CD4-positive, alpha-beta T cell treated with Interleukin-15 for 4 hours (primary cell): ENCODE results near the gene TUBA4A.
"Not testable (repeated sequence)": the region's sequence is repeated elsewhere in the genome, so short reads cannot be mapped to it uniquely, and the experiment has no call there.

Source experiments
- DNase-seq: peaks from one replicate; pipeline ENCODE4 v3.0.0-alpha.2; 2020; ENCODE audit warnings: low spot score

TUBA4A gene

DNA sequence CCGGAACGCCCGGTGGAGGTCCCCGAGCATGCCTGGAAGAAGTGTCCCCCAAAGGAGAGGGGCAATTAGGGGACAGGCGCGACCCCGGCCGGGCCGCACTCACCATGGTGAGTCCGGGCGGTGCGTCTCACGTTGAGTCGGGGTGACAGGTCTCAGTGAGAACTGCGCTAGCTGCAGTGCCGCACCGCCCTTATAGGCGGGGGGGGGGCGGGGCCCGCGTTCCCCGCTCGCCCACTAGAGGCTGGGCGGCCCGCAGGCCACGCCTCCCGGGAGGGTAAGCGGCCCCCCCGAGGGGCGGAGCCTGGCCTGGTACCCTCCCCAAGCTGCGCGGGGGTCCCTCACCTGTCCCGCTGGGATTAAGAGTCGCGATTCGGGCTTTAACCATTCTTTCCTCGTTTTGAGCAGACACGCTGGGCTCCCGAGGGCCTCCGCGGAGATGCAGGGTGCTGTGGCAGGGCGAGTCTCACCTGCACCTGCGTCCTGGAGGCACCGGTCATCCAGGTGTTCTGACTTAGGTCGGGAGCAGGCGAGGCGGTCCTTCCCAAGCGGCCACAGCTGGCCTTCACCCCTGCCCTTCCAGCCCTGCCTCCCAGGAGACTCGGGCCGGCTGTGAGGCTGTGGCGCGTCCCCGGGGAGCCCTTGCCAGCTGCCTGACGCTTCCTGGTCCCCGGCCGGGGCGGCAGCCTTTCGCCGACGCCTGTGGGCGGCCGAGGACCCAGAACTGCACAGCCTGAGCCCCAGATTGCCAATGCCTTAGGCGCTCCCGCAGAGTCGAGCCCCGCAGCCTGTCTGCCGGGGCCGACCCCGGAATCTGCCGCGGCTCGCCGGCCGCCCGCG, at the start of gene TUBA4A:
TUBA4A (minus strand) TSS at position 166 of the 837 bp plus-strand sequence; CDS start at position 106, 60 bp downstream.
- DNase-seq = peak; percentile 90

DNA sequence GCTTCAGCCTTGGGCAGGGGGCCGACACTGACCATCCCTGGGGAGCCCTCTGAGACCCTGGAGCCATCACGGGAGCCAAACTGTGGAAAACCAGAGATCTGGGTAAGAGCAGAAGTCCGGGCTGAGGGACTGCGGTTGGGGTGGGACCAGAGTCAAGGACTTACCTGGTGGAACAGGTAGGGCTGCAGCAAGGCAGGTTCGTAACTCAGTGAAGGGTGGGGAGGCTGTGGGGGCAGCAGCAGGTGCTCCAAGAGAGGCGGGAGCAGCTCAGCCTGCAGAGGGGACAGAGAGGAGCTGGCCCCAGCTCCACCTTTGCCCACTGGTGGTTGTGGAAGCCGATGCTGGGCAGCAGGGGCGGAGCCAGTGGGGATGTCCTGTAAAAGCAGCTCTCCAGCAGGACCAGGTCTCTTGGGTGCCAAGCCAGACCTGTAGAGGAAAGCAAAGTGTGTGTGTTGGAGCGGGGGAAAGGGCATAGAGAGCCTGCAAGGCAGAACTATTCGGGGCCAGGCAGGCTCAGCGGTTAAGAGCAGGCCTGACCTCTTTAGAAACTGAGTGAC, 48.8 kb upstream of the TUBA4A start:
- no peak for DNase-seq

DNA sequence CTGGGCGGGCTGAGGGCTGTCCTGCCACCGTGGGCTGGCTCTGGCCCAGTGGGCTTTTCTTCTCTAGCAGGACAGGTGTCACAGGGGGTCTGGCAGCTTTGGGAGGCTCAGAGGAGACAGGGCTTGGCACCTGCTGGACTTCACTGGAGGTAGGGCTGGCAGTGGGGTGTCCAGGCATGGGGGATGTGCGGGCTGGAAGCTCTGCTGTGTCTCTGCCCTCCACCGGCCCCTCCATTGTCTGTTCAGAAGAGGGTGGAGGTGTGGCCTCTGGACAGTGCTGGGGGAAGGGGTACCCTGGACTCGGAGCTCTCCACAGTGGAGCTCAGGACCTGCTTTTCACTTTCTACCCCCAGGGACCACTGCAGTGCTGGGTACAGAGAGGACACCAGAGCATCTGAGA, 46.3 kb upstream of the TUBA4A start:
- no peak for DNase-seq

DNA sequence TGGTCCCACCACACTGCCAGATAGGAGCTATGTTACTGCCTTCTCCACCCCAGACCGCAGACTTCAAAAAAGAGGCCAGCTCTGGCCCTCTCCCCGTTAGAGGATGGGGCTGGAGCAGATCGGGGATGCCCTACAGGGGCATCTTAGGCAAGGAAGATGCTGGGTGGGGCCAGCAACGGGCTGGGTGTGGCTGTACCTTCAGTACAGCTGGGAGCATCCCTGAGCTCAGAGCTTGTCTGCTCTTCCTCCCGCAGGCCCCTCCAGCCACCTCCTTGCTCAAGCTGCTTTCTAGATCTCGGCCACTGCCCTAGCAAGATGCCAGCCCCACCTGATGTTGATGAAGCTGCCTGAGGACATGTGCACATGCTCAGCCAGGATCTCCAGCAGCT, 45.6 kb upstream of the TUBA4A start:
- no peak for DNase-seq

DNA sequence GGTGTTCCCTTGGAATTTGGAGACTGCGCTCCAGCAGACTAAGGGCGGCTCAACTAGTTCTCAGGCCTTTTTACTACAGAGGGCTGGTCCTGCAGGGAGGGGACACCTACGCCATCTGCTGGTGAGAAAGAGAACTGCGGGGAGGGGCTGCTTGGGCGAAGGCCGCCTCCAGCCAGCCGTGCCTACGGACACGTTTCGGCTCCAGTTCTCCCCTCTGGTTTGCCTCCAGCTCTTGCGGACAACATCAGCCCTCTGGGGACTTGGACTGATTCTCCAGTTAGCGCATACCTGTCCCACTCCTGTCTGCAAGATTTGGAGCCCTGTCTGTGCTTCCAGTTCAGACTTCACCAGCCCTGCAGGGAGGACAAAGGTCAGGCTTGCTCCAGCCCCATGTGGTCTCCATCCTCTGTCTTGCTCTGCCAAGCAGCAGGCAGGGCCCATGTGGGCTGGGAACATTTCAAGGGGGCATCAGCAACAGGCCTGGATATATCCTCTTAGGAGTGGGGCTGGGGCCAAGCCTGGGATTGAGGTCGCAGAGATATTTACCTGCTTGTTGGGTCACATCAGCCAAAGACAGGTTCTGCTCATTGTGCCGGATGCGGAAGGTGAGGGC, 45.1 kb upstream of the TUBA4A start:
- DNase-seq = peak; percentile 89

DNA sequence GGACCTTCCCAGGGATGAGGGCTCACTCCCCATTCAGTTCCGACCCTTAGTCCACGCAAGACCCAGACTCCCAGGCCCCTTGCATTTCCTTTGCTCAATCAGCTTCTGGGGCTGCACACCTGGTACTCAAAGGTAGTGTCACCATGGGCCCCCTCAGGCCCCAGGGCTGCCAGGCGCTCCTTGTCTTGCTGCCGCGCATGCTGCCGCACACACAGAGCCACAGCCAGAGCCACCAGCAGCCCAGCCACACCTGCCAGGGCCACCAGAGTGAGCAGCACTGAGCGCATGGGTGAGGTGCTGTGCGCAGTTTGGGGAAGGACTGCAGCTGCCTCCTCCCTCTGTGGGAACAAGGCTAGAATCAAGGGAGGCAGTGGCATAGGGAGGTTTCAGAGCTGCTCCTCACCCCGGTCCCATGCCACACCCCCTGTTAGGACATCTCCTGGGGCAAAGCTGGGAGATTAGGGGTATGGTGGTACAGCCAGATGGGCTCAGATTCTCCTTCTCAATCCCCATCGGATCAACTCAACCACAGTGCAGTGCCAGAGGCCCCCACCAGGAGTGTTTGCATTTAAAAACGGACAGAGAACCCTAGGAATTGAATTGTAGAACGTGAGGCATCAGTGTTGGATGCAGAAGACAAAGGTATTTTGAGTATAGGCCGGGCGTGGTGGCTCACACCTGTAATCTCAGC, 44.2 kb upstream of the TUBA4A start:
- DNase-seq = no peak

DNA sequence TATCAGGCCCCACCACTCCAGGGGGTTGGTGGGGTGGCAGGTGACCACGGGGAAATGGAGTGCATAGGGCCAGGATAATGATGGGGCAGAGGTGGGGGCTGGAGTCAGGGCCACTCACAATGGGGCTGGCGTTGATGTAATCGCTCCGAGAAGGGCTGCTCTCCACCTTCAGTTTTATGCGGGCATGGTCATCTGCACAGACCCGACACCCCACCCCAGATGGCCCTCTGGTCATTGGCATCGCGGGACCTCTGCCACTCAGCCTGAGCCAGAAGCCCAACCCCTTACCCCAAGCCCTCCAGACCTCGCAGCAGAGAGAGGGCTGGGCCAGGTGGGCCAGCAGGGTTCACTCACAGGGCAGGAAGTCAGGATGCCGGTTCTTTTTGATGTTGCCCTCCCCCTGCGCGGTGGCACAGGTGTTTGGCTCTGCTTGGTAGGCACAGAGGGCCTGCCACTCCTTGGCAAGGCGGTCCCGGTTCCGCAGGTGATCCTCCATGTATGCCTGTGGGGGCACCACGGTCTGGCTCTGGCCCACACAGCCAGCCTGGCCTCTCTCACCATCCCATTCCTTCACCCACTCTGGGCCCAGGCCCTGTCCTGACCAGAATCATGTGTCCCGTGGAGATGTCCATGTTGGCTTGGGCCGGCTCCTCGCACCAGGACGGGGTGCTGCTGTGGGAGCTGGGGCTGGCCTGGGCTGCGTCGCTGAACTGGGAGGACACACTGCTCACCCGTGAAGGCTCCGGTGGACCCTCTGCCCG, 43.1 kb upstream of the TUBA4A start:
- no peak for DNase-seq

DNA sequence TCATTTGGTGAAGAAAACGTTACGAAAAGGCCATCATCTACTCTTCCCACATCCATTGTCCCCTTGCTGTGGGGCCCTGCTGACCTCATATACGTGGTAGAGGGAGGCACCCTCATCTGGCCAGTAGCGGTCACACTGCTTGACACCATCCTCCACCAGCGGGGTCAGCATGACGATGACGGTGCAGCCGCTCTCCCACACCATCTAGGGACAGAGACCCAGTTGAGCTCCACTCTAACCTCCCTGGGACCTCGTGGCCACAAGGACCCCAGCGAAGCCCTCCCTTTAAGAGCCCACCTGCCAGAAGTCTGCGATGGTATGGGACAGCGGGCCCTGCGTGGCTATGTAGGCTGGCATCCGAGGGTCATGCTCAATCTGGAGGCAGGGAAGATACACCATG, 42.4 kb upstream of the TUBA4A start:
- no peak for DNase-seq

DNA sequence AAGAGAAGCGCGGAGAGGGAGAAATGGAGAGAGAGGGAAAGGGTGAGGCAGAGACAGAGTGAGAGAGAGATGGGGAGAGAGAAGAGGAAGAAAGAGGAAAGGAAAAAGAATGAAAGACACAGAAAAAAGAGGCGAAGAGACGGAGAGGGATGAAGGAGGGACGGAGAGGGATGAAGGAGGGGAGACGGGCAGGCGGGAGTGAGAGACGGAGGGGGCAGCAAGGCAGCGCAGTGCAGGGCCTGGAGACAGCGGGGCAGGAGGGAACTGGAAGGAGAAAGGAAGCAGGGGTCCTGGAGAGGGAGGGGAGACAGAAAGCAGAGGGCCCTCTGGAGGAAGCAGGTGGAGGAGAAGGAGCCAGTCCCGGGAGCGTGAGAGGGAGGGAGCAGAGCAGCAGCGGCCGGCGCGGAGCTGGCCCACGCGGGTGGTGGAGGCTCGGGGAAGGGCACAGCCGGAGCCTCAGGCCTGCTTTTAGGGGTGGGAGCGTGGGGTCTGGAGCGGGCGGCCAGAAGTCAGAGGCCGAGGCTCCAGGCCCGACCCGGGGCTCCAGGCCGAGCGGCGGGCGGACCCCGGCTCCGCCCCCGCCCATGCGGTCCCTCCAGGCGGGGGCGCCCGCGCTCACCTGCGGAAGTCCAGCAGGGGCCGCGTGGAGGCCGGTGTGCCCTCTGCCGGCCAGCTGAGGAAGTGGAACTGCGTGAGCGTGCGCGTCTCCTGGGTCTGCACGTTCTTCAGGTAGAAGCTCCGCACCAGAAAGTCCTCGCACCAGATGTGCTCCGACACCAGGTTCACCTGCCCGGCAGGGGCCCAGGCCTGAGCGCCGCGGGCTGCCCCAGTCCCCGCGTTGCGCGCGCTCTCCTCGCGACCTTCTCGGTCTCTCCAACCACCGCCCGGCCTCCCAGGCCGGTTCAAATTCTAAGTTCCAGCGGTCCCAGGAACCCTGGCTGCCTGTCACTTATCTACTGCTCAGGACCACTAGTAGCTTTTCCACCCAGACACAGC, 40.9 kb upstream of the TUBA4A start:
- peak; percentile 92 for DNase-seq

DNA sequence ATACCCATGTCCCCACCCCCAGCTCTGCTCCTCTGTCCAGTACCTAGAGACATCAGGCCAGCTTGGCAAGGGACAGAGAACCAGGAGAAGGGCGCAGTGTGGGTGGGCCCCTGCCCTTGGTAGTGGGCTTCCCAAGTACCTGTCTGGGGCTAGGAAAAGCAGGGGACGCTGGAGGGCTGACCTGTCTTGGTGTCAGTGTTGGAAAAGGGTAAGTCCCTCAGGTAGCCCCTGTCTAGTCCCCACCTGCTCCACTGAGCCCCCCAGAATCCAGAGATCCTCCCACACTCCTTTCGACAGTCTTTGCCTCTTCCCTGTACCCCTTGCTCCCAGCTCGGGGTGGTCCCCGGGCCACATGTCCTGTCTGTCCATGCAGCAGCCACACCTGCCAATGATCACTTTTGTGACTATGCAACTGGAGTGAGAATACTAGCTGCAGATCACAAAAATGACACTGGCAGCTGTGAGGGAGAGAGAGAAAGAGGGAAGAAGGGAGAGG, 40.1 kb upstream of the TUBA4A start:
- DNase-seq = no peak

DNA sequence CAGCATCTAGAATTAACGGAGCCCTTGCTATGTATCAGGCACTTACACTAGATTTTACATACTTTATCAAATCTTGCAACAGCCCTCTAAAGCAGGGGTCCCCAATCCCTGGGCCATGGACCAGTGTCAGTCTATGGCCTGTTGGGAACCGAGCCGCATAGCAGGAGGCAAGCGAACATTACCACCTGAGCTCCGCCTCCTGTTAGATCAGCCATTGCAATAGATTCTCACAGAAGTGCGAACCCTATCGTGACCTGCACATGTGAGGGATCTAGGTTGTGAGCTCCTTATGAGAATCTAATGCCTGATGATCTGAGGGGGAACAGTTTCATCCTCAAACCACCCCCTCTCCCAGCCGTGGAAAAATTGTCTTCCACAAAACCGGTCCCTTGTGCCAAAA, 38.9 kb upstream of the TUBA4A start:
- DNase-seq = no peak

DNA sequence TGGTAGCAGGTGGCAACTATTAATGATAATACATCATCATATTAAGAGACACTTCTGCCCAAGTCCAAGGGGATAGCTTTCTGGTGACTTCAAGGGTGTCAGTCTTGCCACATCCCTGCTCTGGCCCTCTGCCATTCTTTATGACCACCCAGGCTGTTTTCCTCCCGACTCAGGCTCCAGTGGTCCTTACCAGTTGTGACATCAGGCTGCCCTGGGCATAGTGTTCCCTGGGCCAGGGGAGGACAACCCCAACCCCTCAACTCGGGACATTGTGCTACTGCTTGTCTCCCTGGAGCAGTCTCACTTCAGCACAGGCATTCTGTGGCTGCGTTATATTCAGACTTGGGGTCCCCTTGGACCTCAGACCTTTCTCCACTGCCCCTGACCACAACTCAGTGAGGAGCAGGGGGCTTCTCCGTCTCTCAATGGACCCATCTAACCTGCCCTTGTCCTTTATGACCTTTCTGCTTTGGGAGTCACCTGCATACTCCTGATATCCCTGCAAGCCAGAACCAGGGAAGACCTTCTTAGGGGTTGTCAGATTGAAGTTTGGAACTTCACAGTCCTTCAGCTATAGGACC, 38.3 kb upstream of the TUBA4A start:
- no peak for DNase-seq

DNA sequence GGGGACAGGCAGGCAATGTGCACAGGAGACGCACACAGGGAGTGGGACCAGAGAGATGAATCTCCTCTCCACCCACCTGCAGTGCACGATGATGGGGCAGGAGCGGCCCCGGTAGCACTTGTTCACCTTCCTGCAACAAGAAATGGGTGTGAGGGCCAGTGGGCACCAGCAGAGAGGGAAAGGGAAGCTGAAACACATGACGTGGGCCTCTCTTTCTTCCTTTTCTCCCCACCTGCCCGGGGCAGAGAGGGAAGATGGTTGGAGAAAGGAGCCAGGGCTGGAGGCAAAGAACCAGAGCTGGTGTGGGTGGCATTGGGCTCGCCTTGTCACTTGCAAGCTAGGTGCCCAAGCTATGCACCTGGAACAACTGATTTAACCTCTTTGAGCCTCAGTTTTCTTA, 37.7 kb upstream of the TUBA4A start:
- no peak for DNase-seq

DNA sequence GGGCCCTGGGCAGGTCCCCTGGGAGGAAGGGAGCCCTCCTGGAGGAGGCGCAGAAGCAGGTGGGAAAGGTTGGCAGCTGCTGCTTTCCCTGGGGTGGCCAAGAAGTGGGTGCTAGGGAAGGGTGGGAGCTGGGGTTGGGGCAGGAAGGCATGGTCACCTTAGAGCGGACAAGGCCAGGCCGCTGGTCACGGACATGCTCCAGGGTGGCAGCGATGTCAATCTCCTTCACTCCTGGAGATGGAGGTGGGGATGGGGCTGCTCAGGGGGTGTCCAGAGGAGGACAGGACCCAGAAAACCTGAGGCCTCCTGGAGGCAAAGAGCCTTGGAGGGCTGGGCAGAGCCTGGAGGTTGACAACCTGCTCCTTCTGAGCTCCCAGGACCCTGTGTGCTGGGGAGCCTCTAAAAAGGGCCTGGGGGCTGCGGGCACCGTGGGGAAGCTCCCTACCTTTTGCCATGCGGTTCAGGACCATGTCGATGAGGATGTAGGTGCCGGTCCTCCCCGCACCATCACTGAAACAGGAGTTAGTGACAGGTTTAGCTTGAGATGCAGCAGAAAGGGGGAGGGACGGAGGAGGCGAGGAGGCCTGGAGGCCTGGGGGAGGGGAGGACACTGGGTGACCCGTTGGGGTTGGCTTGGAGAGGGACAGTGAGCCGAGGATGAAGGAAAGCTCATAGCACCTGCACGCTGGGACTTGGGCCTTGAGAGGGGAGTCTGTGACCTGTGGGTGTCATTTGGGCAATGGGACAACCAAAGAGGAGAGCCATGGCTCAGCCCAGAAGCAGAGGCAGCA, 36.9 kb upstream of the TUBA4A start:
- no peak for DNase-seq

DNA sequence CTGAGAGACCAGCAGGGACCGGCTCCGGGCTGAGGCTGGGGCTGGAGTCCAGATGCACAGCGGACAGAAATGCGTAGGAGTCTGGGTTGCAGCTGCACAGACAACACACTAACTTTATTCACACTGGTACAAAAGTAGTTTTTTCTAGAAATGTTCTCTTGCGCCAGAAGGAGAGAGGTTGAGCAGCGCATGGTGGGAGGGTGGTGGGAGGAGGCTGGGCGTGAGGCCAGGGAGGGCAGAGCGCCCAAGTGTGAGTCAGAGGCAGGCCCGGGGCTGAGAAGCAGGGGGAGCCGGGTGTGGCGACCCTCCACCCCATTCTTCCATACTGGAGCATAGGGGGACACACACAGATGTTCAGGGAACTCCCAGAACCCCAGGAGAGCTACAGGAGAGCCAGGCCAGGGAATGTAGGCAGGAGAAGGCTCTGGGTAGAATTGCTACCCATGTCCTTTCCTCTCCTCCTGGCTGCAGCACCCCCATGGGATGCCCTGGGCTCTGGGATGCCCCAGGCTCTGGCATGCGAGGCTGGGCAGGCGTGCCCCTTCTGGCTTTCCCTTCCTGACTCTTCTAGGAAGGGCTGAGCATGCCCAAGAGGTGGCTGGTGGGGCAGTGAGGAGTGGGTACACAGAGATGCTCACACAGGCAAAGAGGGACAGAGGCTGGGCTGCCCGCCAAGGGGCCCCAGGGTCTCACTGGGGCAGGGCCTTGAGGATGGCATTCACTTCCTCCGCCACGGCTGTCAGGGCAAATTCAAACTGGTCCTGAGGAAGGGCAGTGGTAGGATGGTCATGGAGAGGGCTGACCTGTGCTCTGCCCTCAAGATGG, 36.0 kb upstream of the TUBA4A start:
- no peak for DNase-seq

DNA sequence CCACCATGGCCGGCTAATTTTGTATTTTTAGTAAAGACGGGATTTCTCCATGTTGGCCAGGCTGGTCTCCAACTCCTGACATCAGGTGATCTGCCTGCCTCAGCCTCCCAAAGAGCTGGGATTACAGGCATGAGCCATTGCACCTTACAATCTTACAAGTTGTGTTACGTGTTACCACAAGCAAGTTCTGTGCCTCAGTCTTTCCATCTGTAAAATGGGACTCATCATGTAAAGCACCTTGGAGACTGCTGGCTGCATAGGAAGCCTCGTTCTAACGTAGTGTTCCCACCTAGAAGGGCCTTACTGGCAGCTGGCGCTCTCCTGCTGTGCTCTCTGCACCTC, 35.4 kb upstream of the TUBA4A start:
- no peak for DNase-seq

DNA sequence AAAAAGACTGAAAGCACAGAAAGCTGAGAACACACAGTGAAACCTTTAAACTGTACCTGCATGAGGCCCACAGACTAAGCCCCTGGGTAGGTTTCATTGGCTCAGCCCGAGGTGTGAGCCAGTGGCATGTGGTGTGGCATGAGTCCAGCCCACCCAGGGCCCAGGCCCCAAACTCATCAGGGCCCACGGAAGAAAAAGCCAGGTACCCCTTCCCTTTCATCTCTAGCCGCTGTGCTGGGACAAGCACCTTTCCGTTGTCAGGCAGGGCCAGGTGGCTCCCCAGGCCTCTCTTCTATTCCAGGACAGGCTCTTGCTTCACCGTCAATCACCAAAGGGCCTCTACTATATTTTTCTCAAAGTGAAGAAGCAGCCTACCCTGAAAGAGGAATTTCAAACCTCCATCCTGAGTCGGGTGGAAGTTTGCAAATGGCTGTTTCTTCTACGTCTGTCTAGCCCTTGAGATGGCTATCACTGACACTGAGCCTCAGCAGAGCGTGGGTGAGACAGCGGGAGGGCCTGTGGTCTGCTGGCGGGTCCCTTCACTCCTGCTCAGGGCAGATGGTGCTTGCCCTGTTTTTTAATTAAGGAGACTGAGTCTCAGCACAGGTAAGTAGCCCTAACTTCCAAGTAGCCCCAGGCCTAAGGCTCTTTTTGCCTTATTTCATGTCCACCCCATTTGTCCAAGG, 34.0 kb upstream of the TUBA4A start:
- no peak for DNase-seq

DNA sequence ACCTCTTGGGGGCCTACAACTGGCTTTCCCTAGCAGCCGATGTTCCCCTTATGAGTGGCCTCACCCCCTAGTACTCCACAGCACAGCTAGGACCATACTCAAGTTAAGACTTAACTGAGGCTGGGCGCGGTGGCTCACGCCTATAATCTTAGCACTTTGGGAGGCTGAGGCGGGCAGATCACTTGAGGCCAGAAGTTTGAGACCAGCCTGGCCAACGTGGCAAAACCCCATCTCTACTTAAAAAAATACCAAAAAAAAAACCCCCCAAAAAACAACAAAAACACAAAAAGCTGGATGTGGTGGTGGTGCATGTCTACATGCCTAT, 33.4 kb upstream of the TUBA4A start:
- DNase-seq = not testable (repeated sequence)
